Testis (tissue), 3 donors: Measurements from ENCODE around the gene NRXN3. TPM values are rescaled to one million over a fixed set of nuclear protein-coding genes. Genes with fewer than 3 reads are reported as not detected.

Source experiments
- DNase-seq: peaks from one replicate; pipeline ENCODE4 v3.0.0-alpha.2; 2019
- H3K27ac ChIP-seq, 2 donors: fragments of 200-600 bp; sonication (generic); one replicate each; pipeline ENCODE4 v1.5.1; 2019
- H3K27me3 ChIP-seq: fragments of 200-600 bp; sonication (generic); one replicate; pipeline ENCODE4 v1.5.1; 2019
- H3K36me3 ChIP-seq: fragments of 200-600 bp; sonication (generic); one replicate; pipeline ENCODE4 v1.5.1; 2017; ENCODE audit warnings: low read depth; ENCODE audit errors: missing control alignments
- H3K4me1 ChIP-seq: fragments of 200-600 bp; sonication (generic); one replicate; pipeline ENCODE4 v1.5.1; 2019
- H3K4me3 ChIP-seq, 2 donors: fragments of 200-600 bp; sonication (generic); one replicate each; pipeline ENCODE4 v1.5.1; 2017 to 2019
- H3K9me3 ChIP-seq: fragments of 200-600 bp; sonication (generic); one replicate; pipeline ENCODE4 v1.5.1; 2017
- CTCF ChIP-seq, 3 experiments: fragments of 450-650 bp in 2 of 3; fragments of 200-600 bp in 1 of 3; sonication (generic) in 1 of 3; IDR thresholded peaks; one replicate each; pipeline ENCODE4 v1.5.1; 2016 to 2019; ENCODE audit warnings: antibody characterized with exemption in 3 of 3, mild to moderate bottlenecking in 2 of 3, moderate library complexity in 1 of 3
- POLR2A ChIP-seq: fragments of 450-650 bp; IDR thresholded peaks from one replicate; pipeline ENCODE4 v1.6.1; 2017; ENCODE audit warnings: antibody characterized with exemption, mild to moderate bottlenecking, moderate library complexity
- WGBS, 2 donors: methylation state at CpG; one replicate each; pipeline ENCODE4 v1.1.5; 2018; 5-methylcytosine and 5-hydroxymethylcytosine counted together
- intact Hi-C: fragments of 100-400 bp; cut with DNase I; formaldehyde crosslinking; loops from one replicate; pipeline ENCODE4 v1.15.1; 2023; ENCODE audit warnings: low total_unique reads
- polyA plus RNA-seq: library from polyadenylated mRNA; stranded (reverse); fragments of 350-450 nt; fragmentation: Illumina TruSeq; extraction: RNeasy Lipid Tissue Mini Kit (QIAGEN cat#74804); gene quantifications from one replicate; pipeline ENCODE4 v1.2.3, GENCODE V29; 2014; ENCODE audit warnings: low read depth, low replicate concordance; ENCODE audit not compliant: insufficient read depth
- total RNA-seq, 2 donors: library from RNA; depleted of rRNA; stranded (reverse); fragments of >200 nt; gene quantifications; one replicate each; pipeline ENCODE4 v1.2.3, GENCODE V29; 2016

Gene NRXN3
- total and polyA plus RNA-seq, 3 donors from 2014 or later: 3.5 to 8.0 (median 3.9) TPM

GRCh38 chr14:79826362-79826761, 1656.2 kb downstream of the NRXN3 start:
- no peak overlapping the region for H3K27ac ChIP-seq
- TF ChIP-seq CTCF (IDR thresholded peaks at IDR 0.05): no peak
- no peak for TF ChIP-seq POLR2A
- intact Hi-C loops: no loop called here
- H3K9me3 ChIP-seq: no peaks in the 10 kb centered on the region
- H3K4me3 ChIP-seq: no peak overlapping the region
- WGBS, 2 donors: 91% methylated on average over 2 of the region's 2 CpGs
- H3K4me1 ChIP-seq: no peaks in the 10 kb centered on the region
- DNase-seq: no peak
- H3K27me3 ChIP-seq: no peaks in the 10 kb centered on the region
- H3K36me3 ChIP-seq: no peaks in the 10 kb centered on the region

DNA sequence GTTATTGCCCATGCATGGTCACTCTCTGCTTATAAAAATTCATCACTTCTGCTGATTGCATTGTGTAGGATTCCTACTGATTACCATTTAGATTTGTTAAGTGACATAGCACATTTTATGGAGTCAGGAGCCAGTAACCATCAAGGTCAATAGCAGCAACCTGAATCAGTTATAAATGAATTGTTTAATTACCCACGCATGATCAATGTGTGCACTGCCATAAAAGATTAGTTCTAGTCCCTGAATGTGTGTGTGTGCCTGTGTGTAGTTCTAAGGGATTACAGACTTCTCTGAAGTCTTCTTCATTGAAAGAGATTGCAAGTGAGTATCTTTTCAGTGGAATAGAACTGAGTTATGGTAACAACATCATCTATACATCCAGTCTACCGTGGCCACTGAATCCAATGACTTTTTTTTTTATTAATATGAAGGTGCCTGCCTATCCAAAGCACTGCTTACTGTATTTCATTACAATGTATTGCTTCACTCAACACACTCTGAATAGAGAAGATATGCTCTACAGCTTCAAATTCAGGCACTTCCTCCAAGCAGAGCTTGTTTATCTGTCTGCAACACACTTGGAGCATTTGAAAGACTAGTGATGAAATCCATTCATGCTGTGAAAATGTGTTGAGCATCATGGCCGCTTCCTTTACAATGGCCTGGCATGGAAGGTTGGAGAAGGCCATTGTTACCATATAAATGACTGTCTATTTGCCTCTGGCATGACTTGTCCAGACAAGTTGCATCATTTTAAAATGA, 1659.4 kb downstream of the NRXN3 start:
- WGBS, 2 donors: 86 to 97% methylated on average over 3 of the region's 3 CpGs
- H3K4me3 ChIP-seq: no peak overlapping the region
- no peaks in the 10 kb centered on the region for H3K9me3 ChIP-seq
- intact Hi-C loops: no loop called here
- TF ChIP-seq CTCF (IDR thresholded peaks at IDR 0.05) (no peak), POLR2A (no peak)
- H3K27ac ChIP-seq: no peak overlapping the region
- no peak for DNase-seq
- H3K27me3 ChIP-seq: no peaks in the 10 kb centered on the region
- no peaks in the 10 kb centered on the region for H3K36me3 ChIP-seq
- no peaks in the 10 kb centered on the region for H3K4me1 ChIP-seq

GRCh38 chr14:79831195-79831892, 1661.2 kb downstream of the NRXN3 start:
- Histone ChIP-seq H3K27me3 (no peaks in the 10 kb centered on the region), H3K9me3 (no peaks in the 10 kb centered on the region), H3K4me3 (no peak overlapping the region), H3K27ac (no peak overlapping the region), H3K4me1 (no peaks in the 10 kb centered on the region), H3K36me3 (no peaks in the 10 kb centered on the region)
- 76 to 79% methylated on average over 10 of the region's 10 CpGs for WGBS, 2 donors
- intact Hi-C loops: no loop called here
- no peak for DNase-seq
- TF ChIP-seq POLR2A (no peak), CTCF (IDR thresholded peaks at IDR 0.05) (no peak)

GRCh38 chr14:79833781-79834180, 1663.6 kb downstream of the NRXN3 start:
- H3K36me3 ChIP-seq: no peaks in the 10 kb centered on the region
- no peak overlapping the region for H3K4me3 ChIP-seq
- intact Hi-C loops: no loop called here
- H3K9me3 ChIP-seq: no peaks in the 10 kb centered on the region
- 74 to 82% methylated on average over 3 of the region's 3 CpGs for WGBS, 2 donors
- H3K27me3 ChIP-seq: no peaks in the 10 kb centered on the region
- no peak for DNase-seq
- no peak overlapping the region for H3K27ac ChIP-seq
- H3K4me1 ChIP-seq: no peaks in the 10 kb centered on the region
- no peak for TF ChIP-seq CTCF (IDR thresholded peaks at IDR 0.05)
- TF ChIP-seq POLR2A: no peak
